GM21737 (cell line): Measurements from ENCODE around the gene GSTK1.
"Not testable (repeated sequence)": the region's sequence is repeated elsewhere in the genome, so short reads cannot be mapped to it uniquely, and the experiment has no call there.

ENCODE experiments used
- ATAC-seq: cut with Tn5 transposase; IDR thresholded peaks from one replicate; pipeline ENCODE4 v1.9.1; 2021; ENCODE audit warnings: mild to moderate bottlenecking, moderate library complexity; ENCODE audit not compliant: unreplicated experiment

Gene GSTK1

GRCh38 chr7:143263266-143264195, at the start of gene GSTK1:
GSTK1 (plus strand) TSS chr7:143263441; CDS start chr7:143263514, 73 bp downstream.
- ATAC-seq, result peak; percentile 98

- not testable (repeated sequence) for ATAC-seq
Measured at GRCh38 chr7:143213478-143213877, 49.8 kb upstream of the GSTK1 start.

GRCh38 chr7:143214789-143215679, 48.2 kb upstream of the GSTK1 start:
- ATAC-seq, result peak; percentile 82

- ATAC-seq, result no peak
Measured at GRCh38 chr7:143216151-143216550, 47.1 kb upstream of the GSTK1 start.

- no peak for ATAC-seq
Measured at GRCh38 chr7:143216686-143217085, 46.6 kb upstream of the GSTK1 start.

- no peak for ATAC-seq
Measured at GRCh38 chr7:143217806-143218205, 45.4 kb upstream of the GSTK1 start.

- ATAC-seq, result no peak
Measured at GRCh38 chr7:143221286-143221685, 42.0 kb upstream of the GSTK1 start.

GRCh38 chr7:143221737-143222136, 41.5 kb upstream of the GSTK1 start, which contains the start of gene TAS2R40:
TAS2R40 (plus strand) TSS chr7:143222037; CDS start chr7:143222079, 42 bp downstream.
- no peak for ATAC-seq

GRCh38 chr7:143222782-143223181, 40.5 kb upstream of the GSTK1 start:
- ATAC-seq, result no peak

GRCh38 chr7:143223784-143224183, 39.5 kb upstream of the GSTK1 start:
- ATAC-seq, result no peak

GRCh38 chr7:143225047-143225446, 38.2 kb upstream of the GSTK1 start:
- ATAC-seq, result no peak

- no peak for ATAC-seq
Measured at GRCh38 chr7:143227806-143228205, 35.4 kb upstream of the GSTK1 start.

GRCh38 chr7:143229054-143229790, 34.0 kb upstream of the GSTK1 start:
- ATAC-seq, result no peak

GRCh38 chr7:143230602-143231457, 32.4 kb upstream of the GSTK1 start:
- ATAC-seq, result no peak

GRCh38 chr7:143233816-143234532, 29.3 kb upstream of the GSTK1 start:
- ATAC-seq, result no peak

- no peak for ATAC-seq
Measured at GRCh38 chr7:143234533-143234875, 28.7 kb upstream of the GSTK1 start.

- no peak for ATAC-seq
Measured at GRCh38 chr7:143235561-143235960, 27.7 kb upstream of the GSTK1 start.

GRCh38 chr7:143236408-143236990, 26.7 kb upstream of the GSTK1 start:
- no peak for ATAC-seq

GRCh38 chr7:143237366-143237765, 25.9 kb upstream of the GSTK1 start:
- no peak for ATAC-seq
